Measurements from ENCODE around the gene MAGEA1.
"Not testable (repeated sequence)": the region's sequence is repeated elsewhere in the genome, so short reads cannot be mapped to it uniquely, and the experiment has no call there.

MAGEA1 gene

DNA sequence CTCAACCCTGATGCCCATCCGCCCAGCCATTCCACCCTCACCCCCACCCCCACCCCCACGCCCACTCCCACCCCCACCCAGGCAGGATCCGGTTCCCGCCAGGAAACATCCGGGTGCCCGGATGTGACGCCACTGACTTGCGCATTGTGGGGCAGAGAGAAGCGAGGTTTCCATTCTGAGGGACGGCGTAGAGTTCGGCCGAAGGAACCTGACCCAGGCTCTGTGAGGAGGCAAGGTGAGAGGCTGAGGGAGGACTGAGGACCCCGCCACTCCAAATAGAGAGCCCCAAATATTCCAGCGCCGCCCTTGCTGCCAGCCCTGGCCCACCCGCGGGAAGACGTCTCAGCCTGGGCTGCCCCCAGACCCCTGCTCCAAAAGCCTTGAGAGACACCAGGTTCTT lies at the start of gene MAGEA1:
MAGEA1 (plus strand) TSS at position 154 of the 400 bp plus-strand sequence. CDS start 3,106 bp downstream, outside the sequence.
- DNase-seq, result no peak

DNA sequence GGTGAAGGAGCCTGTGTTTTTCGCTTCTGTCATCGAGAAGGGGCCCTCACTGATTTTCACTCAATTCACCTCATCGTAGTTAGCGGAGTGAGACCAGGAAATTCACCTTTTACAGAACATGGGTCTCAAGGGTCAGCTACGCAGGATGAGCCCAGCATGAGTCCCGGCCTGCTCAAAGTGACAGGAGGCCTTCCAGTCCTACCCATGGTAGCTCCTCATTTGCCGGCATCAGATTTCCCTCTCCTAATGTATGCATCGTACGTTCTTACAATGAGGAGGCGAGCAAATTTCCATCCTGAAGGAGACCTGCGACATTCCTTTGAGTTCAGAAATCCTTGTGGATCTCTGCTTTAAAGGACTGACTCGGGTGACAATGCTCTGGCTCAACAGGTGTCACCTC lies 46.2 kb upstream of the MAGEA1 start:
- DNase-seq, result not testable (repeated sequence)

DNA sequence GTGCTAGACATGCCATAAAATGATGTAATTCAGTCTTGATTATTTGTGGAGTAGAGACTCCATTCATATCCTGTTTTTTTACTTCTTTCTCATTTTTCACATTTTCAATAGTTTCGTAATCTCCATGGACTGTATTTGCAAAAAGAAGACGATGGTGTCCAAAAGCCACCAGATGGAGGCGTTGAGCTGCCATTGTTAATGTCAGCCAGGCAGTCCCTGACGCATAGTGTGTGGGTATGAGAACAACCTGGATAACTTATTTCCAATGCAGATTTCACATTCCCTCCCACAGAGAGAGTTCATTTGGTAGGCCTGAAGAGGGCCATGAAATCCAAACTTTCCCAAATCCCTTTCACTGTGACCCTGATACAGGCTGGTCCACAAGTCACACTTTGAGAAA lies 40.0 kb upstream of the MAGEA1 start:
- DNase-seq, result not testable (repeated sequence)

DNA sequence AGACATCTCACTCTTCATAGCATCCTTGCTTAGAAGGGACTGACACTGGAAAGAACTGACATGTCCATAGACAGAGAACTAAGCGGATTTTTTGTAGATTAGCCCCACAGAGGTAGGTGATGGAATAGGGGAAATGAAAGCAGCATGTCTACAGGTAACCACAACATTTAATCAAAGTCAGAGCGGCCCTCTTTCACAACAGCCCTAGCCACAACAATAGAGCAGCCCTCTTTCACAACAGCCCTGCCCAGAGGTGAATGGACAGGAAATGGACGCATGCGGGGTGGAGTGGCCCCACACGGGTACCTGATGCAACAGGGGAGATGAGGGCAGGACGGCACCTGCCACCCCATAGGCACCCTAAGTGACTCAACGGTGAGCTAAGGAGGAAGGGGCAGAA lies 32.8 kb upstream of the MAGEA1 start:
- not testable (repeated sequence) for DNase-seq

GRCh38 chrX:153153516-153153915 lies 25.6 kb upstream of the MAGEA1 start:
- DNase-seq, result no peak

DNA sequence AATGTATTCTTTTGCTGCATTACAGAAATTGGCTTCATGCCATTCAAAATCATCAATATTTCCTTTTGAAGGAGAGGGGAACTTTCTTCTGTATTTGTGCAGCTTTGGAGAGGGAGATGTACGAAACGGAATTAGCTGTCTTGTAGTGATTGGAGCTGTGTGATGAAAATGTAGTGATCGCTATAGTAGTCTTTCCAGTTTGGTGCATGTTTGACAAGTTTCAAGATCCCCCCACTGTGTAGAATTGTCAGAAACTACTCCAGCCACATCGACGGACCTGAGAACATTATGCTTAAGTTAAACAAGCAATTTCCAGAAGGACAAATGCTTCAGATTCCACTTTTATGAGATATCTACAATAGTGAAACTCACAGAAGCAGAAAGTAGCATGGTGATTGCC lies 21.6 kb upstream of the MAGEA1 start:
- DNase-seq, result no peak

GRCh38 chrX:153158319-153158718 lies 20.8 kb upstream of the MAGEA1 start:
- DNase-seq, result no peak

DNA sequence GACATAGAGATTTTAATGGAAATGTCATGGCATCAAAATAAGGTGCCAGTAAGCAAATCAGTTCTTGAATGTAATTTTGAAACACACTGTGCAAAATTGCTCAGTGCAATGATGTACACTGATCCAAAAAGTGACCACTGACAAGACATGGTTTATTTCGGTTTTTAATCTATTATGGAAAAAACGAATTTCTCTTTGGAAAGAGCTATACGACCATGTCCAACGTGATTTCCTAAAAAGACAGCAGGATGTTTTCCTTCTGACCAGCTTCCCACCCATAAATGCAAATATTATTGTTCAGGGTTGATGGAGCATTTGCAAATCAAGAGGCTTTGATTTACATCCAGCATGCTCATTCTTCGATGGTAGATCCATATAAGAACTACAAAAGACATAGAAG lies 17.1 kb upstream of the MAGEA1 start:
- DNase-seq, result no peak

- no peak for DNase-seq
Observed at GRCh38 chrX:153164733-153165132, 14.4 kb upstream of the MAGEA1 start.

DNA sequence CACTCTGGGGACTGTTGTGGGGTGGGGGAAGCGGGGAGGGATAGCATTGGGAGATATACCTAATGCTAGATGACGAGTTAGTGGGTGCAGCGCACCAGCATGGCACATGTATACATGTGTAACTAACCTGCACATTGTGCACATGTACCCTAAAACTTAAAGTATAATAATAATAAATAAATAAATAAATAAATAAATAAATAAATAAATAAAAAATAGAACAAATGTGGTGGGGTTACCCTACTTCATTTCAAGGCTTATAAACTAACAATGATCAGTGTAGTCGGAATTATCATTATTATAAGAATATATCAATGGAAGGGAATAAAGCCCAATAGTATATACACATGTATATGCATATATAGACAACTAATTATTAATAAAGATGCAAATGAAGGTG lies 10.7 kb upstream of the MAGEA1 start:
- not testable (repeated sequence) for DNase-seq

- DNase-seq, result no peak
Observed at GRCh38 chrX:153181822-153182221, 2.7 kb downstream of the MAGEA1 start.

- no peak for DNase-seq
Observed at GRCh38 chrX:153184787-153185186, 5.7 kb downstream of the MAGEA1 start.

GRCh38 chrX:153190381-153190780 lies 11.3 kb downstream of the MAGEA1 start:
- DNase-seq, result no peak

GRCh38 chrX:153200462-153200861 lies 21.4 kb downstream of the MAGEA1 start:
- no peak for DNase-seq

GRCh38 chrX:153206425-153207046 lies 27.5 kb downstream of the MAGEA1 start:
- no peak for DNase-seq

DNA sequence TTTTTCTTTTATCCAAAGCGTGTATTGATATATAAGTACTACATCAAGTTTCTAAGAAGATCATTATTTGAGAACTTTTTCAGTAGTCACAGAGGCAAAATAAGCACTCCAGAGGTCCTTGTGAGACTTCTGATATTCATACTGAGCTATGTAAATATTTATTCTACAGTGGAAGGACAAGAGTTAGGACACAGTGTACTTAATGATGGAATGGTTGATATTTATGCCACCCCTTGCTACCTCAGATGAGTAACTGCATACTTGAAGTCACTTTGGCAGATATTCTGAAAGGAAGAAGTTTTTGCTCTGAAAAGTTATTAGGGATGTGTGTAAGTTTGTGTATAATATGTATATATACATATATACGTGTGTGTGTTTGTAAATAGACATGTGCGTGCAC lies 30.3 kb downstream of the MAGEA1 start:
- no peak for DNase-seq

DNA sequence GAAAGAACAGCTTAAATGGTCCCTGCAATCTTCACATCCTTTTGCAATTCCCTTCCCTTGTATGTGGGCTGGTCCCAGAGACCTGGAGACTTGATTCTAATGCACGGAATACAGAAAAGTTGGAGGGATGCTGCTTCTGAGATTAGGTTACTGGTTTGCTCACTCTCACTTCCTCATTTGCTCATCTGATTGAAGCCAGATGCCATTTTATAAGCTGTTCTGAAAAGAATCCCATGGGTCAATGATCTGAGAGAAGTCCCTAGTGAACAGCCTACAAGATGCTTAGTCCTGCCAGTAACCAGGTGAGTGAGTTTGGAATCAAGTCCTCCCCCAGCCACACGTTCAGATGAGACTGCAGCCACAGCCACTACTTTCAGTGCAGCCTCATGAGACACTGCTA lies 35.9 kb downstream of the MAGEA1 start:
- DNase-seq, result no peak

DNA sequence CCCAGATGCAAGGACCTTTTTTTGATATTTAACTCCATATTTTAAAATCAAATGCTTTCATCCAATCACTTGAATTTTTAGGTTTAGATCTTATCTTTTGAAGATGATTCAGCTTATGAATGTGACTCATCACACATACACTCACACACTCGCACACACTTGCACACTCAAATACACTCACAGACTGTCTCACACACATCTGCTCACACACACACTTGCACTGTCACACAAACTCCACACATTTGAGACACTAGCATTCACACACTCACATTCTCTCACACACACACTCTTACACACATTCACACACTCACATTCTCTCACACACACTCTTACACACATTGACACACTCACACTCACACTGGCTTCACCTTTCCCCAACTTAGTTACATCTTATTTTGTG lies 37.8 kb downstream of the MAGEA1 start:
- no peak for DNase-seq

DNA sequence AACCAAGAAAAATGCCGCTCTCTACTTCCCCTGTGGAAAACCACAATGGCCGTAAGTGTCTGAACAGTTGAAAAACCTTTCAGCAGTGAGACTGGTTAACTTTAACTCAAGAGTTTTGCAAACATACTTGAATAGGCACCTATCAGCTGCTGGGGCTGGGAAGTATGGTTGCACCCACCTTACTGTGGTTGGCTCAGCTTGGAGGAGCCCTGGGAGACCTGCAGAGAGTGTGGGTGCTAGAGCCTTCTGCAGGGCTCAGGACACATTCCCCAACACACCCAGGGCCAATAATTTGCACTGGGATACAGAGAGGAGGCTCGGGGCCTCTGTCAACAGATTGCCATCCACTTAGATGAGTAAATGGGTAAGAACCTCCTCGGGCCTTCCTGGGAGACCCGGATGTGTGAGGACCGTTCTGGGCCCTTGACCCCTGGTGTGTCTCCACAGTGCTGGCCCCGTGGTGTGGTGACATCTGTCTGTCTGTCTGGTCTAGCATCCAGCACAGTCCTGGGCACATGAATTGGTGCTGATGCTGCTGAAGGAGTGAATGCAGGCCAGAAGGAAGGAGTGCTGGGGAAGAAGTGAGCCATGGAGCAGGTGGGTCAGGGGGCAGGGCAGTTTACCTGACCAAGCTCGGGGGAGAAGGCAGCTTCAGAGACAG lies 46.5 kb downstream of the MAGEA1 start:
- DNase-seq, result no peak

- no peak for DNase-seq
Observed at GRCh38 chrX:153226344-153227185, 47.5 kb downstream of the MAGEA1 start.

Data from SIG-M5 (cell line).